ENCODE results near the gene ZBP1.

GRCh38 chr20:57612916-57613315 lies 7.3 kb downstream of the ZBP1 start:
- TF ChIP-seq ZNF70 (CRISPR knock-in tag; IDR thresholded peaks at IDR 0.05), result no peak
- no peak for TF ChIP-seq PATZ1 (CRISPR knock-in tag; IDR thresholded peaks at IDR 0.05; ENCODE audit: borderline replicate concordance)
- no peak for TF ChIP-seq ISL1 (CRISPR knock-in tag; IDR thresholded peaks at IDR 0.05)
- no peak for TF ChIP-seq POU6F1 (CRISPR knock-in tag; IDR thresholded peaks at IDR 0.05; ENCODE audit: borderline replicate concordance, low read depth)
- no peak for TF ChIP-seq ZNF565 (CRISPR knock-in tag; conservative IDR thresholded peaks at IDR 0.05; ENCODE audit: low read depth)
- no peak for TF ChIP-seq GLIS3 (CRISPR knock-in tag; IDR thresholded peaks at IDR 0.05)

Measured in SK-N-SH treated with all-trans-retinoic acid at 6 μM for 48 hours (cell line).